ENCODE results near the gene HDAC4. TPM values are rescaled to one million over a fixed set of nuclear protein-coding genes. Genes with fewer than 3 reads are reported as not detected.

Gene HDAC4
- total and polyA plus RNA-seq, 2 of the 4 experiments (the other 2 are of a cell fraction): 4.1 to 7.2 TPM

DNA sequence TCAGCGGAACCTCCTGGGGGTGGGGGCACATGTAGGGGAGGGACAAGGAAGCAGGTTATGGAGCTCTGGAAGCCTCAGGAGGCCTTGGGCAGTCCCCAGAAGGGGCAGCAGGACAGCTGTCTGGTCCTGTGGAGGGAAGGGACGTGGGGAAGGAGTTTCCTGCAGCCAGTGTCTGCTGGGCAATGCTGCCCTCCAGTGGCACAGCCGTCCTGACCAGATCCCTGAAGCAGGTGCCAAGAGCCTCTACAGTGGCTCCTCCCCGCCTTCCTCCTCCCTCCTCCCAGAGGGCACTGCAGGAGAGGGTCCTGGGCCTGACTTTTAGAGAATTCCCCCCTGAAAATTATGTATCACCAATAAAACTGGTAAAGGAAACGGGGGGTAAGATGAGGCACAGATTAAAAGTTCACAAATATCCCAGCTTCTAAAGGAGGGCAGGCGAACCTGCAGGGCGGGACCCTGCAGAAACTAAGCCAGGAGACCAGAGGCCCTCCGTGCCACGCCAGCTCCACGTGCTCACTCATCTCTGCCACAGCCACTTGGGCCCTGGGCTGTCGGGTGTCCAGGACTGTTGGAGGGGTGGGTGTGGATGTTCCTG is 294.4 kb downstream of the HDAC4 start:
- Histone ChIP-seq H4K5ac (ENCODE audit: low read depth, low read length) (no peak overlapping the region), H3K9me1 (ENCODE audit: insufficient read depth, low read length) (no peaks in the 10 kb centered on the region), H3K4ac (ENCODE audit: low read depth, low read length) (no peak overlapping the region), H4K20me1 (ENCODE audit: insufficient read depth, low read length) (no peaks in the 10 kb centered on the region), H4K91ac (ENCODE audit: insufficient read depth, low read depth, low read length) (no peak overlapping the region), H2BK5ac (ENCODE audit: low read depth, low read length, poor library complexity, severe bottlenecking) (no peak overlapping the region), H3K4me2 (ENCODE audit: low read depth, low read length) (no peak overlapping the region), H3K27ac (ENCODE audit: insufficient read depth, low read length) (no peak overlapping the region), H3K4me1 (ENCODE audit: control insufficient read depth, insufficient read depth, low read length) (no peaks in the 10 kb centered on the region), H3K23ac (ENCODE audit: low read depth, low read length) (no peak overlapping the region), H3K36me3 (ENCODE audit: control insufficient read depth, insufficient read depth, low read length) (peaks cover 55% of the 10 kb centered on the region), H2AFZ (replicated peaks; ENCODE audit: low read length, poor library complexity) (peak overlapping the region; percentile 58), H3K79me1 (ENCODE audit: low read depth in 1 of 2, low read length in 2 of 2) (no peaks in the 10 kb centered on the region), H2BK120ac (ENCODE audit: low read depth, low read length) (no peak overlapping the region), H2AK5ac (ENCODE audit: low read depth, low read length) (no peak overlapping the region), H3K18ac (ENCODE audit: low read depth, low read length) (no peak overlapping the region), H4K8ac (ENCODE audit: low read depth in 2 of 2, low read length in 2 of 2) (no peak overlapping the region), H2AK9ac (replicated peaks; ENCODE audit: low read depth, low read length, poor library complexity) (no peak overlapping the region), H3K9ac (ENCODE audit: low read depth, low read length) (no peak overlapping the region), H3K27me3 (ENCODE audit: control insufficient read depth, insufficient read depth, low read length) (no peaks in the 10 kb centered on the region), H3K14ac (replicated peaks; ENCODE audit: low read depth, low read length) (no peak overlapping the region), H3K9me3 (ENCODE audit: control insufficient read depth, insufficient read depth, low read length) (no peaks in the 10 kb centered on the region), H2BK20ac (ENCODE audit: low read depth, low read length) (no peak overlapping the region), H3K56ac (ENCODE audit: extremely low read depth, insufficient read depth, low read length) (no peak overlapping the region), H3K4me3 (ENCODE audit: insufficient read depth, low read depth, low read length) (no peak overlapping the region), H2BK15ac (ENCODE audit: low read depth, low read length) (no peak overlapping the region)
- in situ Hi-C loops (cut with MboI; ENCODE audit: low sequenced_read_pairs): no loop called here
- DNase-seq (peak; percentile 63), ATAC-seq (ENCODE audit: low read depth) (peak; percentile 87)
- ChIA-PET POLR2A (ENCODE audit: unreplicated experiment) (no interaction called here), CTCF (no interaction called here)
- 96% methylated on average over 4 of the region's 11 CpGs; no CpG with 5 or more reads in 1 of the 2 experiments for WGBS, 2 experiments (ENCODE audit: extremely low coverage in 2 of 2, insufficient read length in 1 of 2)
- dilution Hi-C loops (cut with HindIII; ENCODE audit: low sequenced_read_pairs, unreplicated experiment): no loop called here
- no TSS peak for BruUV-seq (replicated peaks)
- intact Hi-C loops (cut with micrococcal nuclease): no loop called here
- TF ChIP-seq POLR2A (IDR thresholded peaks at IDR 0.05; ENCODE audit: low read depth, low read length) (no peak), MXI1 (IDR thresholded peaks at IDR 0.05; ENCODE audit: borderline replicate concordance, low read depth, low read length) (no peak), CHD1 (IDR thresholded peaks at IDR 0.05; ENCODE audit: low read depth, low read length) (no peak), NFE2L2 (IDR thresholded peaks at IDR 0.05; ENCODE audit: low read depth, low read length) (no peak), CEBPB (IDR thresholded peaks at IDR 0.05; ENCODE audit: low read depth, low read length) (no peak), RCOR1 (IDR thresholded peaks at IDR 0.05; ENCODE audit: insufficient replicate concordance, low read length) (no peak), RFX5 (IDR thresholded peaks at IDR 0.05; ENCODE audit: low read depth, low read length) (no peak), BHLHE40 (IDR thresholded peaks at IDR 0.05; ENCODE audit: low read depth, low read length) (no peak), FOS (IDR thresholded peaks at IDR 0.05; ENCODE audit: low read depth, low read length) (no peak), MAZ (IDR thresholded peaks at IDR 0.05; ENCODE audit: borderline replicate concordance, low read depth, low read length) (no peak), SMC3 (IDR thresholded peaks at IDR 0.05; ENCODE audit: low read depth, low read length) (peak; percentile 58), MAFK (IDR thresholded peaks at IDR 0.05; ENCODE audit: low read depth, low read length) (no peak), RAD21 (IDR thresholded peaks at IDR 0.05; ENCODE audit: low read length) (peak; percentile 85)
- TF ChIP-seq, protein P1, sequence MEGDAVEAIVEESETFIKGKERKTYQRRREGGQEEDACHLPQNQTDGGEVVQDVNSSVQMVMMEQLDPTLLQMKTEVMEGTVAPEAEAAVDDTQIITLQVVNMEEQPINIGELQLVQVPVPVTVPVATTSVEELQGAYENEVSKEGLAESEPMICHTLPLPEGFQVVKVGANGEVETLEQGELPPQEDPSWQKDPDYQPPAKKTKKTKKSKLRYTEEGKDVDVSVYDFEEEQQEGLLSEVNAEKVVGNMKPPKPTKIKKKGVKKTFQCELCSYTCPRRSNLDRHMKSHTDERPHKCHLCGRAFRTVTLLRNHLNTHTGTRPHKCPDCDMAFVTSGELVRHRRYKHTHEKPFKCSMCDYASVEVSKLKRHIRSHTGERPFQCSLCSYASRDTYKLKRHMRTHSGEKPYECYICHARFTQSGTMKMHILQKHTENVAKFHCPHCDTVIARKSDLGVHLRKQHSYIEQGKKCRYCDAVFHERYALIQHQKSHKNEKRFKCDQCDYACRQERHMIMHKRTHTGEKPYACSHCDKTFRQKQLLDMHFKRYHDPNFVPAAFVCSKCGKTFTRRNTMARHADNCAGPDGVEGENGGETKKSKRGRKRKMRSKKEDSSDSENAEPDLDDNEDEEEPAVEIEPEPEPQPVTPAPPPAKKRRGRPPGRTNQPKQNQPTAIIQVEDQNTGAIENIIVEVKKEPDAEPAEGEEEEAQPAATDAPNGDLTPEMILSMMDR (conservative IDR thresholded peaks at IDR 0.05; ENCODE audit: low read depth, low read length): peak; percentile 64
- TF ChIP-seq, protein P2, sequence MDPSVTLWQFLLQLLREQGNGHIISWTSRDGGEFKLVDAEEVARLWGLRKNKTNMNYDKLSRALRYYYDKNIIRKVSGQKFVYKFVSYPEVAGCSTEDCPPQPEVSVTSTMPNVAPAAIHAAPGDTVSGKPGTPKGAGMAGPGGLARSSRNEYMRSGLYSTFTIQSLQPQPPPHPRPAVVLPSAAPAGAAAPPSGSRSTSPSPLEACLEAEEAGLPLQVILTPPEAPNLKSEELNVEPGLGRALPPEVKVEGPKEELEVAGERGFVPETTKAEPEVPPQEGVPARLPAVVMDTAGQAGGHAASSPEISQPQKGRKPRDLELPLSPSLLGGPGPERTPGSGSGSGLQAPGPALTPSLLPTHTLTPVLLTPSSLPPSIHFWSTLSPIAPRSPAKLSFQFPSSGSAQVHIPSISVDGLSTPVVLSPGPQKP (IDR thresholded peaks at IDR 0.05; ENCODE audit: borderline replicate concordance, low read depth, low read length): no peak
- TF ChIP-seq, protein P3, sequence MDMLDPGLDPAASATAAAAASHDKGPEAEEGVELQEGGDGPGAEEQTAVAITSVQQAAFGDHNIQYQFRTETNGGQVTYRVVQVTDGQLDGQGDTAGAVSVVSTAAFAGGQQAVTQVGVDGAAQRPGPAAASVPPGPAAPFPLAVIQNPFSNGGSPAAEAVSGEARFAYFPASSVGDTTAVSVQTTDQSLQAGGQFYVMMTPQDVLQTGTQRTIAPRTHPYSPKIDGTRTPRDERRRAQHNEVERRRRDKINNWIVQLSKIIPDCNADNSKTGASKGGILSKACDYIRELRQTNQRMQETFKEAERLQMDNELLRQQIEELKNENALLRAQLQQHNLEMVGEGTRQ (IDR thresholded peaks at IDR 0.05; ENCODE audit: low read depth, low read length): no peak

All from IMR-90 (cell line).